Neural cell (in vitro differentiated cells): ENCODE results near the gene PBXIP1. TPM values are rescaled to one million over a fixed set of nuclear protein-coding genes. Genes with fewer than 3 reads are reported as not detected.

Experiments
- H2AFZ ChIP-seq: fragments of 200-600, 300-800 bp; sonication (generic), shearing (Covaris generic); 2 replicates; pipeline ENCODE4 v1.6.0; 2014; ENCODE audit warnings: low read depth, mild to moderate bottlenecking, antibody characterized with exemption, low read length, moderate library complexity
- H3F3A ChIP-seq: fragments of 200-600 bp; shearing (Covaris generic); 2 replicates; pipeline ENCODE4 v1.6.1; 2016; ENCODE audit warnings: mild to moderate bottlenecking, moderate library complexity, mixed read lengths, antibody characterized with exemption, low read length; ENCODE audit not compliant: insufficient read depth, poor library complexity, severe bottlenecking
- H3K27ac ChIP-seq: fragments of 200-600, 300-800 bp; sonication (generic), shearing (Covaris generic); 2 replicates; pipeline ENCODE4 v1.5.1; 2014; ENCODE audit warnings: mild to moderate bottlenecking, low read length, moderate library complexity
- H3K27me3 ChIP-seq: fragments of 300-800, 200-600 bp; sonication (generic), shearing (Covaris generic); 2 replicates; pipeline ENCODE4 v1.6.0; 2014; ENCODE audit warnings: mild to moderate bottlenecking, low read depth, low read length, moderate library complexity; ENCODE audit not compliant: insufficient read depth
- H3K36me3 ChIP-seq: fragments of 300-800, 200-600 bp; sonication (generic), shearing (Covaris generic); 2 replicates; pipeline ENCODE4 v1.5.1; 2014; ENCODE audit warnings: mild to moderate bottlenecking, antibody characterized with exemption, low read length, moderate library complexity; ENCODE audit not compliant: insufficient read depth
- H3K4me2 ChIP-seq: fragments of 300-800, 200-600 bp; sonication (generic), shearing (Covaris generic); 2 replicates; pipeline ENCODE4 v1.6.0; 2014; ENCODE audit warnings: mild to moderate bottlenecking, low read length
- H3K4me3 ChIP-seq: fragments of 300-800, 200-600 bp; sonication (generic), shearing (Covaris generic); 2 replicates; pipeline ENCODE4 v1.5.1; 2014; ENCODE audit warnings: mild to moderate bottlenecking, low read length, moderate library complexity
- H3K79me2 ChIP-seq: fragments of 200-600 bp; shearing (Covaris generic); replicated peaks from 2 replicates; pipeline ENCODE4 v1.6.0; 2014; ENCODE audit warnings: mild to moderate bottlenecking, low read length, moderate library complexity; ENCODE audit not compliant: insufficient read depth
- H3K9ac ChIP-seq: fragments of 300-800, 200-600 bp; sonication (generic), shearing (Covaris generic); 2 replicates; pipeline ENCODE4 v1.6.1; 2016; ENCODE audit warnings: mild to moderate bottlenecking, low read length, mixed read lengths
- H3K9me2 ChIP-seq: fragments of 200-600 bp; shearing (Covaris generic); 2 replicates; pipeline ENCODE4 v1.6.1; 2016; ENCODE audit warnings: mild to moderate bottlenecking, low read length, mixed read lengths; ENCODE audit not compliant: insufficient read depth
- H3K9me3 ChIP-seq: fragments of 200-600, 300-800 bp; sonication (generic), shearing (Covaris generic); 2 replicates; pipeline ENCODE4 v1.6.1; 2016; ENCODE audit warnings: mild to moderate bottlenecking, mixed run types, low read length, moderate library complexity, mixed read lengths
- H4K20me1 ChIP-seq: fragments of 200-600 bp; shearing (Covaris generic); 2 replicates; pipeline ENCODE4 v1.6.1; 2016; ENCODE audit warnings: mild to moderate bottlenecking, mixed run types; ENCODE audit not compliant: insufficient read depth
- EP300 ChIP-seq: fragments of 450-650 bp; conservative IDR thresholded peaks from 2 replicates; pipeline ENCODE4 v1.6.1; 2014; ENCODE audit warnings: antibody characterized with exemption, mild to moderate bottlenecking, moderate library complexity; ENCODE audit not compliant: poor library complexity, severe bottlenecking
- EZH2 ChIP-seq: fragments of 200-600, 300-800 bp; shearing (Covaris generic), sonication (generic); IDR thresholded peaks from 2 replicates; pipeline ENCODE4 v1.6.1; 2014; ENCODE audit warnings: antibody characterized with exemption, low read length, borderline replicate concordance, mild to moderate bottlenecking; ENCODE audit not compliant: insufficient read depth, poor library complexity, severe bottlenecking
- MXI1 ChIP-seq: fragments of 450-650 bp; conservative IDR thresholded peaks from 2 replicates; pipeline ENCODE4 v1.6.1; 2014; ENCODE audit warnings: antibody characterized with exemption, mild to moderate bottlenecking; ENCODE audit not compliant: poor library complexity, severe bottlenecking
- POLR2AphosphoS5 ChIP-seq: IDR thresholded peaks from 2 replicates; pipeline ENCODE4 v1.6.1; 2012
- RAD21 ChIP-seq: fragments of 450-650 bp; conservative IDR thresholded peaks from 2 replicates; pipeline ENCODE4 v1.6.1; 2014; ENCODE audit warnings: antibody characterized with exemption, mild to moderate bottlenecking, moderate library complexity
- SMC3 ChIP-seq: fragments of 450-650 bp; conservative IDR thresholded peaks from 2 replicates; pipeline ENCODE4 v1.6.1; 2014; ENCODE audit warnings: antibody characterized with exemption, mild to moderate bottlenecking, moderate library complexity; ENCODE audit not compliant: poor library complexity
- TAF1 ChIP-seq: IDR thresholded peaks from 2 replicates; pipeline ENCODE4 v1.6.1; 2012; ENCODE audit warnings: low read depth
- polyA plus RNA-seq: library from polyadenylated mRNA; depleted of rRNA; stranded (reverse); fragments of >200 nt; gene quantifications from 2 replicates; pipeline ENCODE4 v1.2.3, GENCODE V29; 2014
- TF ChIP-seq, protein P1 (sequence below): fragments of 450-650 bp; IDR thresholded peaks from 2 replicates; pipeline ENCODE4 v1.5.1; 2014; ENCODE audit warnings: antibody characterized with exemption, mild to moderate bottlenecking, moderate library complexity; ENCODE audit not compliant: poor library complexity, severe bottlenecking
- TF ChIP-seq, protein P2 (sequence below): IDR thresholded peaks from 2 replicates; pipeline ENCODE4 v1.6.1; 2012; ENCODE audit warnings: borderline replicate concordance

The PBXIP1 gene
- polyA plus RNA-seq, 1 donor from 2014 or later: 5.4 TPM

DNA sequence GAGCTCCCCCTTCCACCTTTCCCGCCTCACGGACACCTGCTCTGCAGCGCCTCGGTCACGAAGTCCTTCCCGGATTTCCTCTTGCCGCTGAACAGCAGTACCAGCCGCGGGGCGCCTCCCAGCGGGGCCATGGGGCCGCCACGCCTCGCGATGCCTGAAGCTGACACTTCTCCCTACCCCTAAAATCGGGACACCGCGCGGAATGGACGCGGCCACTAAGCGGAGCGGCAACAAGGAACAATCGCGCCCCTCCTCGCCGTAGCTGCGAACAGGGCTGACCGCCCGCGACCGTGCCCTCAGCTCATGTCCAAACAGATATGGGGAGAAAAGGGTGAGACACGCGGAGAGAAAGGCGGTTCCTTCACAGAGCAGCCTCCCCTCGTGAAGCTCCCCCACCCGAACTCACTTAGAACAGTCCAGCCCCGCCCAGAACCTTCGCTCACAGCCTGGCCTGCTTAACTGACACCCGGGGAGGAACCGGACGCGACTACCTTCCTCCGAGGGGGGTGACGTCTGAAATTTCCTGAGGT lies 19.3 kb downstream of the PBXIP1 start, which contains the start of gene PMVK:
TSS of gene PMVK (minus strand) at position 165 of the 530 bp plus-strand sequence. CDS start at position 131, 34 bp downstream.
- H3K9me3 ChIP-seq: no peaks in the 10 kb centered on the region
- H2AFZ ChIP-seq: peak within 1 kb of the TSS; percentile 94
- H4K20me1 ChIP-seq: no peaks in the 10 kb centered on the region
- no peaks in the 10 kb centered on the region for H3K36me3 ChIP-seq
- peak within 1 kb of the TSS; percentile 85 for H3K4me2 ChIP-seq
- peak; percentile 82 for TF ChIP-seq POLR2AphosphoS5
- TF ChIP-seq MXI1: peak; percentile 90
- TF ChIP-seq, protein P1, sequence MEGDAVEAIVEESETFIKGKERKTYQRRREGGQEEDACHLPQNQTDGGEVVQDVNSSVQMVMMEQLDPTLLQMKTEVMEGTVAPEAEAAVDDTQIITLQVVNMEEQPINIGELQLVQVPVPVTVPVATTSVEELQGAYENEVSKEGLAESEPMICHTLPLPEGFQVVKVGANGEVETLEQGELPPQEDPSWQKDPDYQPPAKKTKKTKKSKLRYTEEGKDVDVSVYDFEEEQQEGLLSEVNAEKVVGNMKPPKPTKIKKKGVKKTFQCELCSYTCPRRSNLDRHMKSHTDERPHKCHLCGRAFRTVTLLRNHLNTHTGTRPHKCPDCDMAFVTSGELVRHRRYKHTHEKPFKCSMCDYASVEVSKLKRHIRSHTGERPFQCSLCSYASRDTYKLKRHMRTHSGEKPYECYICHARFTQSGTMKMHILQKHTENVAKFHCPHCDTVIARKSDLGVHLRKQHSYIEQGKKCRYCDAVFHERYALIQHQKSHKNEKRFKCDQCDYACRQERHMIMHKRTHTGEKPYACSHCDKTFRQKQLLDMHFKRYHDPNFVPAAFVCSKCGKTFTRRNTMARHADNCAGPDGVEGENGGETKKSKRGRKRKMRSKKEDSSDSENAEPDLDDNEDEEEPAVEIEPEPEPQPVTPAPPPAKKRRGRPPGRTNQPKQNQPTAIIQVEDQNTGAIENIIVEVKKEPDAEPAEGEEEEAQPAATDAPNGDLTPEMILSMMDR: peak; percentile 68
- TF ChIP-seq SMC3: peak; percentile 78
- TF ChIP-seq, protein P2, sequence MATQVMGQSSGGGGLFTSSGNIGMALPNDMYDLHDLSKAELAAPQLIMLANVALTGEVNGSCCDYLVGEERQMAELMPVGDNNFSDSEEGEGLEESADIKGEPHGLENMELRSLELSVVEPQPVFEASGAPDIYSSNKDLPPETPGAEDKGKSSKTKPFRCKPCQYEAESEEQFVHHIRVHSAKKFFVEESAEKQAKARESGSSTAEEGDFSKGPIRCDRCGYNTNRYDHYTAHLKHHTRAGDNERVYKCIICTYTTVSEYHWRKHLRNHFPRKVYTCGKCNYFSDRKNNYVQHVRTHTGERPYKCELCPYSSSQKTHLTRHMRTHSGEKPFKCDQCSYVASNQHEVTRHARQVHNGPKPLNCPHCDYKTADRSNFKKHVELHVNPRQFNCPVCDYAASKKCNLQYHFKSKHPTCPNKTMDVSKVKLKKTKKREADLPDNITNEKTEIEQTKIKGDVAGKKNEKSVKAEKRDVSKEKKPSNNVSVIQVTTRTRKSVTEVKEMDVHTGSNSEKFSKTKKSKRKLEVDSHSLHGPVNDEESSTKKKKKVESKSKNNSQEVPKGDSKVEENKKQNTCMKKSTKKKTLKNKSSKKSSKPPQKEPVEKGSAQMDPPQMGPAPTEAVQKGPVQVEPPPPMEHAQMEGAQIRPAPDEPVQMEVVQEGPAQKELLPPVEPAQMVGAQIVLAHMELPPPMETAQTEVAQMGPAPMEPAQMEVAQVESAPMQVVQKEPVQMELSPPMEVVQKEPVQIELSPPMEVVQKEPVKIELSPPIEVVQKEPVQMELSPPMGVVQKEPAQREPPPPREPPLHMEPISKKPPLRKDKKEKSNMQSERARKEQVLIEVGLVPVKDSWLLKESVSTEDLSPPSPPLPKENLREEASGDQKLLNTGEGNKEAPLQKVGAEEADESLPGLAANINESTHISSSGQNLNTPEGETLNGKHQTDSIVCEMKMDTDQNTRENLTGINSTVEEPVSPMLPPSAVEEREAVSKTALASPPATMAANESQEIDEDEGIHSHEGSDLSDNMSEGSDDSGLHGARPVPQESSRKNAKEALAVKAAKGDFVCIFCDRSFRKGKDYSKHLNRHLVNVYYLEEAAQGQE: peak; percentile 89
- TF ChIP-seq TAF1: peak; percentile 83
- TF ChIP-seq EZH2: no peak
- TF ChIP-seq RAD21: peak; percentile 69
- no peak for TF ChIP-seq EP300
- H3K9me2 ChIP-seq: no peaks in the 10 kb centered on the region
- peaks cover 6% of the 10 kb centered on the region for H3K79me2 ChIP-seq
- H3K27ac ChIP-seq: peak within 1 kb of the TSS; percentile 98
- H3K27me3 ChIP-seq: no peaks in the 10 kb centered on the region
- peak within 1 kb of the TSS; percentile 94 for H3K9ac ChIP-seq
- no peaks in the 10 kb centered on the region for H3F3A ChIP-seq
- peak within 1 kb of the TSS; percentile 80 for H3K4me3 ChIP-seq

DNA sequence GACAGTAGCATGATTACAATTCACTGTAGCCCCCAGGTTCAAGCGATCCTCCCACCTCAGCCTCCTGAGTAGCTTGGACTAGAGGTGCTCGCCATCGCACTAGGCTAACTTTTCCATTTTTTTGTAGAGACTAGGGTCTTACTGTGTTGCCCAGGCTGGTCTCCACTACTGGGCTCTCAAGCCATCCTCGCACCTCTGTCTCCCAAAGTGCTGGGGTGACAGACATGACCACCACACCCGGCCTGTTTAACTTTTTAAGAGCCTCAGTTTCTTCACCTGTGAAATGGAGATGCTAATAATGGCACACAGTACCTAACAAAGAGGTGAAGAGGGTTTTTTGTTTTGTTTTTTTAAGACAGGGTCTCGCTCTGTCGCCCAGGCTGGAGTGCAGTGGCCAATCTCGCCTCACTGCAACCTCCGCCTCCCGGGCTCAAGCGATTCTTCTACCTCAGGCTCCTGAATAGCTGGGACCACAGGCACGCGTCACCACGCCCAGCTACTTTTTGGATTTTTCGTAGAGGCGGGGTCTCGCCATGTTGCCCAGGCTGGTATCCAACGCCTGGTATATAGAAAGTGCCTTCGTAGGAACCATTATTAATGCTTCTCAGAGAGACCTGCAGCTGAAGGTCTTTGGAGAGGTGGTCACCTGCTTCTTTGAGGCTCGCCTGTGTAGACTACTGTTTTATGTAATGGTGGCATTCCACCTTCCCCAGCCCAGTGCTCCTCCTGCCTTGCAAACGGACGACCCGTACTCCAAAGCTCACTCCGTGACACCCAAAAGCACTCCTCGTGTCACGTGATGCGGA lies 19.9 kb downstream of the PBXIP1 start:
- Histone ChIP-seq H3K4me3 (peak overlapping the region; percentile 80), H3K9me2 (no peaks in the 10 kb centered on the region), H3K79me2 (peaks cover 6% of the 10 kb centered on the region), H3K36me3 (no peaks in the 10 kb centered on the region), H3K9me3 (no peaks in the 10 kb centered on the region), H2AFZ (peak overlapping the region; percentile 94), H3K4me2 (peak overlapping the region; percentile 85), H3F3A (no peaks in the 10 kb centered on the region), H3K27ac (peak overlapping the region; percentile 98), H4K20me1 (no peaks in the 10 kb centered on the region), H3K9ac (peak overlapping the region; percentile 94), H3K27me3 (no peaks in the 10 kb centered on the region)
- TF ChIP-seq POLR2AphosphoS5 (no peak), TAF1 (no peak), EZH2 (no peak), SMC3 (no peak), RAD21 (no peak), MXI1 (no peak), EP300 (no peak)
- TF ChIP-seq, protein P2: no peak
- TF ChIP-seq, protein P1: no peak
